GM19023 (cell line): ENCODE data around the gene GIGYF1.
"Not testable (repeated sequence)": the region's sequence is repeated elsewhere in the genome, so short reads cannot be mapped to it uniquely, and the experiment has no call there.

Experiments used
- ATAC-seq: cut with Tn5 transposase; IDR thresholded peaks from one replicate; pipeline ENCODE4 v1.9.1; 2021; ENCODE audit warnings: mild to moderate bottlenecking, moderate library complexity; ENCODE audit not compliant: unreplicated experiment

GIGYF1 gene

DNA sequence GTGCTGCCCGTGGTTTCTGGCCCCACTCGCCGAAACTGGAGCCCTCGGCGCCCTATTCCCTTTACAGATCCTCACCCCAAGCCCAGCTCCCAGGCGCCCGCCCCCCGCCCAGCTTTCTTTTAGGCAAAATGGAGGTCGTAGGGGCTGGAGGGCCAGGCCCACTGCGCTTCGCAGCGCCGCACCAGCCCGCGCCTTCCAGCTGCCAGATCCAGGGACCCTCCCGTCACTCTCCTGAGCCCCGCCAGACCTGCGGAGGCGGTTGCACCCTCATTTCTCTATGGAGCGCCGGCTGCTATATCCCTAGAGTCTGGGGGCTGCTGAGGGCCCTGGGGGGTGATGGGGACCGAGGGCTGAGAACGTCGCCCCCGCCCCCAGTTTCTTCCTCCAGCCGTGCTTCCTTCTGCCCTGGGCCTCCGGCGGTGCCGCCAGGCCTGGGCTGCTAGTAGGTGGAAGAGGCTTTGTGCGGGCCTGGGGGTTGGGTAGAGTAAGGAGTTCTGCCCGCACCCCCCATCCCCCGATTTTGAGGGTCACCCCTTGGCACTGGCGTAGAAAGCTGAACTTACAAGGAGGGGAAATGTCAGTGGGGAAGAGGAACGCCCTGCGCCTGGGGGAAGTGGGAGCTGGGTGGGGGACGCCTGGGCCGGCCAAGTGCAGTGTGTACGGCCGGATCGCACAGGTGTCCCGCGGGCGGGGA lies 19.5 kb downstream of the GIGYF1 start:
- no peak for ATAC-seq

DNA sequence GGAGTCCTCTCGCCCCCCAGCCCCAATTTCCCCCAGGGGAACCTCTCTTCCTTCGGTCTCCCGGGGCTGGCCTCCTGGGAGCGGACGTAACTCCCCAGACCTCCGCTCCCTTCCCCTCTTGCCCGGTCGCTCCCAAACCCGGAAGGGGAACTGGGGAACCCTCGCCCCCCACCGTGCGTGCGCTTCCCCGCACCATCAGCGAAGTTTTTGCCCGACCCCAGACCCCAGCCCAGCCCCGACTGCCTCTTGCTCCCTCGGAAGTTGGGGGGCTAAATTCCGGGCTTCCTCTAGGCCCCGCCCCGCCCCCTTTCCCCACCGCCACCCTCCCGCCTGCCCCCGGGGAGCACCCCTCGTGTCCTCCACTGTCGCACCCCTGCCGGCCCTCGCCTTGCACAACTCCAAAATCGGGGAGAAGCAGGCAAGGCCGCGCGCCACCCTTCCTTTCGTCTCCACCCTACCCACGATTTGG lies 20.1 kb downstream of the GIGYF1 start:
- ATAC-seq, result no peak

DNA sequence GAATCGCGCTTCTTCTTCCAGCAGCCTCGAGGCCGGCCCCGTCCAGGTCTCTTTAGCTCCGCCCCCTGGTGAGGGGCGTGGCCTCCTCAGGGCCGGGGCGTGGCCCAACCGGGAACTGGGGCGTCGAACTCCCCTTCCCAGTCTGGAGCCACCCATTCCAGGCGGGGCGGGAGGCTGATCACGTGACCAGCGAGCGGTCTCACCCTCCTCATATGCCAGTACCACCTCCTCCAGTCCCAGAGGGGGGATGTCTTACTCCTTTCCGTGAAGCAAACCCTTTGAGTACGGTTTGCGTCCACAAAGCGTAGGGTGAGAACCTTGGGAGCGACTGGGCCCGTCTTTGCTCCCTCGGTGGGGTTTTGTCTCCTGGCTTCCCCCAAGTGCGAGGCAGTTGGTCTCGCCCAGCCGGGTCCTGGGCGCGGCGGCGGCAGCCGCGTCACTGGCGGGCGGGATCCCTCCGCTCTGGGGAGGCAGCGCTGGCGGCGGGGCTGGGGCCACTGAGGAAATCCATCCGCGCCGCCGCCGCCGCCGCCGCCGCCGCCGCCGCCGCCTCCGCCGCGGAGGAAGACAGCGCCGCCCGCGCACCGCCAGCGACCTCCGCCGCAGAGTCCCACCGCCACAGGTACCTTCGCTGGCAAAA lies 20.6 kb downstream of the GIGYF1 start, which contains the start of gene GNB2:
TSS of gene GNB2 (plus strand) at position 439 of the 640 bp plus-strand sequence. CDS start 2,526 bp downstream, outside the sequence.
- ATAC-seq, result peak; percentile 64

DNA sequence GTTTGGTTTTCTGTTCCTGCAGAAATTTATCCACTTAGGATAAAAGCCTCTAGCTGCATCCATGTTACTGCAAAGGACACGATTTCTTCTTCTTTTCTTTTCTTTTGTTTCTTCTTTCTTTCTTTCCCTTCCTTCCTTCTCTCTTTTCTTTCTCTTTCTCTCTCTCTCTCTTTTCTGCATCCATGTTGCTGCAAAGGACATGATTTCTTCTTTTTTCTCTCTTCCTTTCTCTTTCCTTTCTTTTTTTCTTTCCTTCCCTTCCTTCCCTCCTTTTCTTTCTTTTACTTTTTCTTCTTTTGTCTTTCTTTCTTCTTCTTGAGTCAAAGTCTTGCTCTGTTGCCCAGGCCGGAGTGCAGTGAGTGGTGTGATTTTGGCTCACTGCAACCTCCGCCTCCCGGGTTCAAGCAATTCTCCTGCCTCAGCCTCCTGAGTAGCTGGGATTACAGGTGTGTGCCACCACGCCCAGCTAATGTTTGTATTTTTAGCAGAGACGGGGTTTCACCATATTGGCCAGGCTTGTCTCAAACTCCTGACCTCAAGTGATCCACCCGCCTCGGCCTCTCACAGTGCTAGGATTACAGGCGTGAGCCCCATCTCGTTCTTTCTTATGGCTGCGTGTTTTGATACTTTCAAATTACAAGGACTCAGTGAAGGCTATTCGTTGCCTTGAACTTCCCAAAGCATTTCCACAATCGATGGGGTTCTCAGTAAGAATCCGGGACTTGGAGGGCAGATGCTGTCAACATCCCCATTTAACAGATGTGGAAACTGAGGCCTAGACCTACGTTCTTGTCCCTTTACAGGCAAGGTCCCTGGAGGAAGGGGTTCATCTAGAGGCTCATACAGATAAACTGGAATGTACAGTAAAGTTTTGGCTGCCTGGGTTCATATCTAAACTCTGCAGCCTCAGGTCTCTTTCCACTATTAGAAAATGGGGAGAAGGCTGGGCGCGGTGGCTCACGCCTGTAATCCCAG lies 22.4 kb downstream of the GIGYF1 start:
- no peak for ATAC-seq

DNA sequence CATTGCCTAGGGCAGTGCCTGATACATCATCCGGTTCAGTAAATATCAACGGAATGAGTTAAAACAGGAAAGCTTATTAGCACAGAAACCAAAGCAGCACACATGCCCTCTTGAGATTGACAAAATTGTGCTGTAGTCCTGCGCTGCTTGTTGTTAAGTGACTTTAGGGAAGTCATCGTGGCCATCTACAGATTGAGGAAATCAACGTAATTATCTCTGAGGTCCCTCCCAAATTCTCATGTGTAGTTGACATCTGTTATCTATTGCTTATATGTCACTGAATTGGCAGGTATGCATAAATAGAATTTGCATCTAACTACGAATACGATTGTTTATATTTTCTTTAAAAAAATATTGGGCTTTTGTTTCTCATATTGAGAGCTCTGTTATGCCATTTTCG lies 24.0 kb downstream of the GIGYF1 start:
- no peak for ATAC-seq

DNA sequence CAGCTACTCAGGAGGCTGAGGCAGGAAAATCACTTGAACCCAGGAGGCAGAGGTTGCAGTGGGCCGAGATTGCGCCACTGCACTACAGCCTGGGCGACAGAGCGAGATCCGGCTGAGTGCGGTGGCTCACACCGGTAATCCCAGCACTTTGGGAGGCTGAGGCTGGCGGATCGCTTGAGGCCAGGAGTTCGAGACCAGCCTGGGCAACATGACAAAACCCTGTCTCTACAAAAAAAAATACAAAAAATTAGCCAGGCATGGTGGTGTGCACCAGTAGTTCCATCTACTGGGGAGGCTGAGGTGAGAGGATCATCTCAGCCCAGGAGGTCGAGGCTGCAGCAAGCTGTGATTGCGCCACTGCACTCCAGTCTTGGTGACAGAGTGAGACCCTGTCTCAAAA lies 24.9 kb downstream of the GIGYF1 start:
- not testable (repeated sequence) for ATAC-seq

DNA sequence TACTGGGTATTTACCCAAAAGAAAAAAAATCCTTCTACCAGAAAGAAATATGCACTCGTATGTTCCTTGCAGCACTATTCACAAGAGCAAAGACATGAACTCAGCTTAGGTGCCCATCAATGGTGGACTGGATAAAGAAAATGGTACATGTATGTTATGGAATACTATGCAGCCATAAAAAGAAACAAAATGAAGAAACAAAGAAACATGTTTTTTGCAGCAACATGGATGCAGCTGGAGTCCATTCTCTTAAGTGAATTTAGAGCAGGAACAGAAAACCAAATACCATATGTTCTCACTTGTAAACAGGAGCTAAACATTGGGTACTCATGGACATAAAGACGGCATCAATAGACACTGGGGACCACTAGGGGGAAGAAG lies 26.0 kb downstream of the GIGYF1 start:
- no peak for ATAC-seq

DNA sequence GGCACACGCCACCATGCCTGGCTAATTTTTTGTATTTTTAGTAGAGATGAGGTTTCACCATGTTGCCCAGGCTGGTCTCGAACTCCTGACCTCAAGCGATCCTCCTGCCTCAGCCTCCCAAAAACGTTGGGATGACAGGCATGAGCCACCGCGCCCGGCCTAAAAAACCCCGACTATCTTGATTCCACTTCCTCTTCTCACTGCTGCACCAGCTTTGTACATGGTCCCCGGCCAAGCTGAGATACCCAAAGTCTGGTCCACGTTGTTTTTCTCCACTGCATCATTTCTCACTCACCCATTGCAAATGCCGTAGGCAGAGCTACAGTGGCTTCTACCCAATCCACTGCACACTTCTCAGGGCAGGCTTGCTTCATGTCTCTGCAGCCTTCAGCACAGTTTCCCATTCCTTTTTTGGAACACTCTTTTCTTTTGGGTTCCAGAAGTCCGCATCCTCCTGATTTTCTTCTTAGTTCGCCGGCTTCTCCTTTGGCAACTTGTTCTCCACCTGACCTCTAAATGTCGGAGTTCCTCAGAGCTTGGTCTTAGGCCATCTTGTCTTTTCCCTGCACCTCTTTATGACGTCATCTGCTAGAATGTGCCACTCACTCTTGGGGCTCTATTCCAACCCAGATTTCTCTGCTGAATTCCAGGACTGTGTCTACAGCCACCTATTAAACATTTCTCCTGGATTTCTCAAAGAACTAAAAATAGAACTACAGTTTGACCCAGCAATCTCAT lies 26.6 kb downstream of the GIGYF1 start:
- no peak for ATAC-seq

DNA sequence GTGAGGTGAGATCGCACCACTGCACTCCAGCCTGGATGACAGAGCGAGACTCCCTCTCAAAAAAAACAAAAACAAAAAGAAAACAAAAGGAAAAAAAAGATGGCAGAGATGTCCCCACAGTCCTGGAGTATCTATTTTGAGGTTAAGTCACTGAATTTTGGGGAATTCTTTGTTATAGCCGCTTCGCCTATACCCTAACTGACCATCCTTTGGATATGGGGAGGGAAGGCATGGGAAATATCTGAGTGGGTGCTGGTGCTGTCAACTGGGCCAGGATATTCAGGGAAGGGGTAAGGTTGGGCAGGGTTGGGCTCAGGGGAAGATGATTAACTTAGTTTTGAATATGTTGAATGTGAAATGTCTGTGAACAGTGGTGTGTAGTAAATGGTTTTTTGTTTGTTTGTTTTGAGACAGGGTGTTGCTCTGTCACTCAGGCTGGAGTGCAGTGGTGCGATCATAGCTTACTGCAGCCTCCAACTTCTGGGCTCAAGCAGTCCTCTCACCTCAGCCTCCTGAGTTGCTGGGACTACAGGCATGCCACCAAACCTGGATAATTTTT lies 28.8 kb downstream of the GIGYF1 start:
- ATAC-seq, result no peak

DNA sequence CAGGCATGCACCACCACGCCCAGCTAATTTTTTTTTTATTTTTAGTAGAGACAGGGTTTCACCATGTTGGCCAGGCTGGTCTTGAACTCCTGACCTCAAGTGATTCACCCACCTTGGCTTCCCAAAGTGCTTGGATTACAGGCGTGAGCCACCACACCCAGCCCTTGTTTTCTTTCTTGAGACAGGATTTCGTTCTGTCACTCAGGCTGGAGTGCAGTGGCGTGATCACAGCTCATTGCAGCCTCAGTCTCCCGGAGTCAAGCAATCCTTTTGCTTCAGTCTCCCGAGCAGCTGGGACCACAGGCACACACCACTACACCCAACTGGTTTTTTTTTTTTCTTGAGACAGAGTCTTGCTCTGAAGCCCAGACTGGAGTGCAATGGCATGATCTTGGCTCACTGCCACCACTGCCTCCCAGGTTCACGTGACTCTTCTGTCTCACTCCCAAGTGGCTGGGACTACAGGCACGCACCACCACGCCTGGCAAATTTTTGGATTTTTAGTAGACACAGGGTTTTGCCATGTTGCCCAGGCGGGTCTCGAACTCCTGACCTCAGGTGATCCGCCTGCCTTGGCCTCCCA lies 31.8 kb downstream of the GIGYF1 start:
- not testable (repeated sequence) for ATAC-seq

DNA sequence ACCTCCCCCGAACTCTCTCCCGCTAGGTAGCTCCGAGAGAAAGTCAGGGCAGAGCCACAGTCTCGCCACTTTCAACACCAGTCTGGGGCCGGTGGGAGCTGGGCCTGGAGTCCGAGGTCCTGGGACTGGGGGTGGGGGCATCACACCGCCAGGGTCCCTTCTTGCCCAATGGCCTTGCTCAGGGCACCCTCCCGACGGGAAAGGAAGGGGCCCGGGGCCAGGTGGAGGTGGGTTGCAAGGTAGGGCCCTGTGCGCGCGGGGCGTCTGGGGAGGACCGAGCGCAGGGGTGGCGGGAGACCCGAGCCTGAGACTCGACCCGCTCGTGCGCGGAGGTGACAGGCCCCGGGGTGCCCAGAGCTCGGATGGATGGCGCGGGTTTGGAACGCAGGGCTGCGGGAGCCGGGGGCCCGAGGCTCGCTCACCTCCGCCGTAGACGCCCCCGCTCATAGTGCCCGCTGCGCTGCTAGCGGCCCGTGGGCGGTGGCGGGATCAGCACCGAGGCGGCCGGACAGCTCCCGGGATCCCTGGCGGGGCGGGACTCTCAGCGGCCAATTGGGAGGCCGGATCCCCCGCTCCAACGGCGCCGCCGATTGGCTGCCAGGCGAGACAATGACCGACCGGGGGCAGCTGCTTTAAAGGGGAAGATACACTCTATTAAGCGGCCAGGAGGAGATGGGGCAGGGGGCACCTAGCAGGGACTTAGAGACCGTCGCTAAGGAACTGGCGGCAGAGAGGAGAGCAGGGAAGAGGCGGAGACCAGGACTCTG lies 38.0 kb downstream of the GIGYF1 start, which contains the start of gene ACTL6B:
TSS of gene ACTL6B (minus strand) at position 541 of the 767 bp plus-strand sequence. CDS start at position 447, 94 bp downstream.
- ATAC-seq, result no peak

DNA sequence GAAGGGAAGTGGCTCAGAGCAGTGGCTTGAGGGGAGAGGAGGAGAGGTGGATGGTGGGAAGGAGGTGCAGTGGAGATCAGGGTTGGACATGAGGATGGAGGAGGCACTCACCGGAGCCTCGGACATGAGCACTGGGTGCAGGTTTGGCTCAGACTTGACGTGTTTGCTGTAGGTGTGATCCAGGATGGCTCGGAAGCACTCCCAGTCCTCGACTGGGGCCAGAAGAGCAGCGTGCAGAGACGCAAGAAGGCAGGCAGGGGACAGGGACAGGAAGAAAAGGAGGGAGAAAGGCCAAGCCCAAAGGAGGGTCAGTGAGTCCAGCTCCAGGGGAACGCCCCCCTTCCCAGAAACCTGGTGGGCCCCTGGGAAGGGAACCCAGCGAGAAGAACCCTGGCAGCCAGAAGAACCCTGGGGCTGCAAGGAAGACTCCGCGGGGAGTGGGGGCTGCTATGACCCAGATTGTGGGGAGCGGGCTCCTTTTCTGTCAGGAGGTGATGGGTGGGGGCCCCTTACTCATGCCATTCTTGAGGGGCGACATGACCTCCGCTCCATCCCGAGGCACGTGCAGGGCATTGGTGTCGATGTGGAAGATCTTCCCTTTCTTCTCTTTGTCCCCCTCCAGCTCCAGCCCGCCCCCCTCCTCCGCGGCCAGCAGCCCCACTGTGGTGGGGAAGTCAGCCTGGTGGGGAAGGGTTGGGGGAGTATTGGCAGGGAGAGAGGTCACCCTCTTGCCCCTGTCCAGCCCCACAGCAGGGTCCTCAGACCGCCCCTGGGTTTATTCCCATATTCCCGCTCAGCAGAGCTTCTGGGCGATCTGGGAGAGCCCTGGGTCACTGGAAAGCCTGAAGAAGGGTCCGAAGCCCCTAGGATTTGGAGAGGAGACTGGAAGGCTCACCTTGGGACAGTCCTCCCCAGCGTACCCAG lies 38.9 kb downstream of the GIGYF1 start:
- no peak for ATAC-seq

DNA sequence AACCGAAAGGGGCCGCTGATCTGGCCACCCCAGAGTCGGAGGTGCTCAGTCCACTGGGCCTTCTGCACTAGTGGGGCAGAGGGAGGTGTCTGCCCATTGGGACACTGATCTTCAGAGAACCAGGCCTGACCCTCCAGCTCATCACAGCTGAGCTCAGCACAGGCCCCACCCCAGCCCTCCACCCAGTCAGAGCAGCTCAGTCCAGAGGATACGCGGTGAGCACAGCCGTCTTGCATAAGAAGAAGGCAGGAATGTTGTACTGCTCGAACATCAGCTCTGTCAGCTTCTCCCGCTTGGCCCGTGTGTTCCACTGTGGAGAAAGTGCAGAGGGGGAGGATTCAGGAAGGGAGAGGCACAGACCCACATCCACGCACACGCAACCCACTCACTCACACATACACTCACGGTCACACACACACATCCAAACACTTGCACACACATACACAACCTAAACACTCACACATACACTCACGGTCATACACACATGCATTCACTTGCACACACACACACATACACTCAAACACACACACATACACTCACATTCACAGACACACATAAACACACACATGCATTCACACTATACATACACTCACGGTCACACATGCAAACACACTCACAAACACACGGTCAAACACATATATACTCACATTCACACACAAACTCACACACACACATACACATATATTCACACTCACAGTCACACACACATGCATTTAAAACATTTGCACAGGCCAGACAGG lies 44.1 kb downstream of the GIGYF1 start:
- ATAC-seq, result no peak

DNA sequence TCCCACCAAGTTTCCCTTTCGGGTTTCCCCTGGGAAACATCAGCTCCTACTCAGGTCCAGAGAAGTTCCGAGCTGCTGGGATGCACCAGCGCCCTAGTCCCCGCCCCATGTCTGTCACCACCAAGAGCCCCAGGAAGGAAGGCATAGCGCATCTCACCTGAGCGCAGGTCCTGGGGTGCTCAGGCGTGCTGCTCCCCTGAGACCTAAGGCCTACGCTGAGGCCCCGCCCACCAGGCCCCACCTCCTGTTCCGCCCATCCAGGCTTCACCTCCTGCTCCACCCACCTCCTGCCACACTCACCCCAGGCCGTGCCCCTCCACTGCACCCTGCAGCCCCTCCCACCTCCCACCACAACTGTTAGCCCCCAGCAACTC lies 51.5 kb downstream of the GIGYF1 start:
- no peak for ATAC-seq

DNA sequence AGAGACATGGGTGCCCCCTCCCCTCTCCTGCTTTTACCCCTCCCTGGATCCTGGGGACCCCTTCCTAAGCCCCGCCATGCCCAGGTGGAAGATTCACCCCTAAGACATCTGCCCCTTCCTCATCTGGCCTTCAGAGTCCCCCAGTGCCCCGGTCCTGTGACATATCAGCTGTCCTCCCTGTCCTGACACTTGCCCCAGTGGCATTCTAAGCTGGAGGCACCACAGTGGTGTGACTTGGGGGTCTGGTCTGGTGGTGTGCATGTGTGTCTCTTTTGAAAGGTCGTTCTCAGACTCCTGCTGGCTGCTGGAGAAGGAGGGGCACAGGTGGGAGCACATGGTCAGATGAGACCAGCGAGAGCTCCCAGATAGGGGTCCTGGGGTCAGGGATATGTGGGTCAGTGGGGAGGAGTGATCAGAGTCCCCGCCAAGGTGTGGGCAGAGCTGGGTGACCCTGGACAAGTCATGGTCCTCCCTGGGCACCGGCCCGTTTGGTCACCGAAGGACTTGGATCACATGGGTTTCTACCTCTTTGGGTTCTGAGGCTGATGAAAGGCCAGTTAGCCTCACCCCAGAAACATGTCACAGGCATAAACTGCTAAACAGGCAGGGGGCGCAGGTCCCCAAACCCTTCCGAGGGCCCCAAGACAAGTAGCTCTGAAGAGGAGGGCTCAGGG lies 52.1 kb downstream of the GIGYF1 start:
- ATAC-seq, result no peak

DNA sequence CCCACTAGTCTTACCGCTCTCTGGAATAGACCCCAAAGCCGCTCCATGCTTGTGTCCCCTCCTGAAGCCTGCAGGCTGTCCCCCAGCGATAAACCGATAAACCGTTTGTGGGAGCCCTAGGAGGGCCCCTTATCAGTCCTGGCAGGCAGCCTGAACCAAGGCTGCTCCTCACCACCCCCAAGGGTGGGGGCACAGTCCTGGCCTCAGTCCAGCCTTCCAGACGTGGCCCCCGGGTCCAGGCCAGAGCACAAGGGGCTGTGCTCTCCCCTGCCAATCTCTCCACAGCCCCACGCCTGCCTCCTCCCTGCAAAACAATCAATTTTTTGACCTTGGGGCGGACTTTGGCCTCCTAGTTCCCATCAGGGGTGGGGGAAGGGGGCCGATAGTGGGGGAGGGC lies 52.6 kb downstream of the GIGYF1 start, which contains the start of gene TFR2:
TSS of gene TFR2 (minus strand) at position 90 of the 397 bp plus-strand sequence. CDS start at position 47, 43 bp downstream.
- ATAC-seq, result no peak
